AG04449 (cell line): Measurements from ENCODE around the gene ADH7.
A peak's percentile ranks its signal among the peaks of the same experiment; 100 is the strongest.

Source experiments
- CTCF ChIA-PET: fragments of 350-600 bp; formaldehyde crosslinking; extraction: SDS; loops from one replicate; lab custom pipeline; 2021; ENCODE audit warnings: antibody characterized with exemption; lab: Yijun Ruan, JAX
- POLR2A ChIA-PET: fragments of 400-600, 350-600 bp; formaldehyde crosslinking; extraction: SDS; loops from one replicate; lab custom pipeline; 2020; ENCODE audit warnings: antibody characterized with exemption, inconsistent platforms; lab: Yijun Ruan, JAX
- DNase-seq: peaks from one replicate; pipeline ENCODE4 v3.0.0-alpha.2; 2010; ENCODE audit warnings: low read depth, low spot score
- H3K4me3 ChIP-seq: 2 replicates; pipeline ENCODE4 v1.5.1; 2011; ENCODE audit warnings: low read depth, mild to moderate bottlenecking, control low read depth, low read length
- TF ChIP-seq, protein P1 (sequence below): IDR thresholded peaks from one replicate; pipeline ENCODE4 v1.5.1; 2011; ENCODE audit warnings: mild to moderate bottlenecking, moderate library complexity, low read length, control low read depth, inconsistent platforms; ENCODE audit not compliant: insufficient read depth; ENCODE audit errors: missing control alignments

The ADH7 gene

GRCh38 chr4:99458911-99459447 lies 23.8 kb upstream of the ADH7 start:
- H3K4me3 ChIP-seq = no peak overlapping the region
- no peak for DNase-seq
- CTCF ChIA-PET = interaction anchor here (0.6 to 3.9 kb wide), 8 partner anchors 8 to 359 kb away, joined by 3 to 16 read pairs (median 4); no protein-coding TSS in a partner anchor
- POLR2A ChIA-PET = interaction anchor here (0.7 kb wide), 1 partner anchor 159 kb away, joined by 3 read pairs; no protein-coding TSS in a partner anchor
- TF ChIP-seq, protein P1, sequence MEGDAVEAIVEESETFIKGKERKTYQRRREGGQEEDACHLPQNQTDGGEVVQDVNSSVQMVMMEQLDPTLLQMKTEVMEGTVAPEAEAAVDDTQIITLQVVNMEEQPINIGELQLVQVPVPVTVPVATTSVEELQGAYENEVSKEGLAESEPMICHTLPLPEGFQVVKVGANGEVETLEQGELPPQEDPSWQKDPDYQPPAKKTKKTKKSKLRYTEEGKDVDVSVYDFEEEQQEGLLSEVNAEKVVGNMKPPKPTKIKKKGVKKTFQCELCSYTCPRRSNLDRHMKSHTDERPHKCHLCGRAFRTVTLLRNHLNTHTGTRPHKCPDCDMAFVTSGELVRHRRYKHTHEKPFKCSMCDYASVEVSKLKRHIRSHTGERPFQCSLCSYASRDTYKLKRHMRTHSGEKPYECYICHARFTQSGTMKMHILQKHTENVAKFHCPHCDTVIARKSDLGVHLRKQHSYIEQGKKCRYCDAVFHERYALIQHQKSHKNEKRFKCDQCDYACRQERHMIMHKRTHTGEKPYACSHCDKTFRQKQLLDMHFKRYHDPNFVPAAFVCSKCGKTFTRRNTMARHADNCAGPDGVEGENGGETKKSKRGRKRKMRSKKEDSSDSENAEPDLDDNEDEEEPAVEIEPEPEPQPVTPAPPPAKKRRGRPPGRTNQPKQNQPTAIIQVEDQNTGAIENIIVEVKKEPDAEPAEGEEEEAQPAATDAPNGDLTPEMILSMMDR = no peak

DNA sequence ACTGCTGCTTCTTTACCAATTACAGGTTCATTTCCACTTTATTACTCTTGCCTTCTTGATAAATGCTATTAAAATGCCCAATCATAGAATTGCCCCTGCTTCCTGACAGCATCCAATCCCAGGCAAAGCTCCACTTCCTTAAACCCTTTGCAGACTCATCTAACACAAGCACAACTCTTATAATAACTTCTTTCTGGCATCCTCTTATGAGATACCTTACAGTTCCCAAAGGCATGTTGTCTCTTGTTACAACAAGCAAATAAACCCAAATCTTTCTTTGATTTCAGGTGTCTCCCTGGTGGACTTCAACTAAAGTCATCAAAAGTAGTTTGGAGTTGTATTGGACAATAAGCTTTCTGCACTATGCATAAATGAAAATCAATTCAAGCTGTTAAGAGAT lies 22.5 kb upstream of the ADH7 start:
- ChIA-PET CTCF (interaction anchor here (1.2 to 3.9 kb wide), 5 partner anchors 10 to 340 kb away, joined by 3 to 16 read pairs (median 5); no protein-coding TSS in a partner anchor), POLR2A (no interaction called here)
- TF ChIP-seq, protein P1 = no peak
- DNase-seq = no peak
- no peak overlapping the region for H3K4me3 ChIP-seq

- TF ChIP-seq, protein P1 = peak; percentile 2
- ChIA-PET POLR2A (no interaction called here), CTCF (interaction anchor here (1.2 to 3.9 kb wide), 4 partner anchors 52 to 339 kb away, joined by 3 to 16 read pairs (median 6); no protein-coding TSS in a partner anchor)
- DNase-seq = no peak
- H3K4me3 ChIP-seq = no peak overlapping the region
Observed at GRCh38 chr4:99457270-99457669, 22.1 kb upstream of the ADH7 start.

DNA sequence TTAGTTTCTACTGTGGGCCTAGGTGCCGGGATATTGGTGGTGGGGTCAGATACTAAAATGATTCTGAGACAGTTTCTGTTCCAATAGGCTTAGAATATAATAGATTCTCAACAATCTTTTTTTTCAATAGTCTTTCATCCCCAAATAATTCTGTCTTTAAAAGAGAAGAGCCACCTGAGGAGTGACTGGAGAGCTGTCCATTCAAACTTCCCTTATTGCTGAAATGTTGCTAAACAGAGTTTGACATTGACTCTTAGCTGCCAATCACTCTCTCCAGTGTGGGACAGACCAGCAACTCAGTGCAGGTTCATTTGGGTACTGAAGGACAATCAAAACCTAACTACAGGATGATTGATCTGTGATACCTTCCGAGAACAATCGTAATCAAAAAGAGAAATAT lies 12.4 kb upstream of the ADH7 start:
- TF ChIP-seq, protein P1 = no peak
- ChIA-PET POLR2A (no interaction called here), CTCF (no interaction called here)
- no peak overlapping the region for H3K4me3 ChIP-seq
- DNase-seq = no peak

DNA sequence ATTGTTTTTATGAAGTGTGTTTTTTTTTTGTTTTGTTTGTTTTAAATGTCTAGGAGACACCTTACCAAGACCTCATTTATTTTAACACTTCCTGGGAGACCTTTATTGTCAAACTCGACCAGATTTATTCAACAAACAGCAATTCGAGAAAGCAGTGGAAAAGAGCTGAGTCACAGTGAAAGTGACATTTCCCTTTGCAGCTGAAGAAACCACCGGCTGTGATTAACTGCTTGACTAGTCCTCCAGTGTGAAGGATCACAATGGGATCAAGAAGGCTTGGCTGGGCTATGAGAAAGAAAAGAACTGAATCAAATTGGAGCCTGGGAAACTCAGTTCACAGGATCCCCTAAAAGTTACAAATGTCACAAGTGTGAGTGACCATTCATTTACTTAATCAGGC lies 11.9 kb upstream of the ADH7 start:
- POLR2A ChIA-PET = no interaction called here
- TF ChIP-seq, protein P1 = no peak
- CTCF ChIA-PET = no interaction called here
- peak; percentile 4 for DNase-seq
- H3K4me3 ChIP-seq = no peak overlapping the region

DNA sequence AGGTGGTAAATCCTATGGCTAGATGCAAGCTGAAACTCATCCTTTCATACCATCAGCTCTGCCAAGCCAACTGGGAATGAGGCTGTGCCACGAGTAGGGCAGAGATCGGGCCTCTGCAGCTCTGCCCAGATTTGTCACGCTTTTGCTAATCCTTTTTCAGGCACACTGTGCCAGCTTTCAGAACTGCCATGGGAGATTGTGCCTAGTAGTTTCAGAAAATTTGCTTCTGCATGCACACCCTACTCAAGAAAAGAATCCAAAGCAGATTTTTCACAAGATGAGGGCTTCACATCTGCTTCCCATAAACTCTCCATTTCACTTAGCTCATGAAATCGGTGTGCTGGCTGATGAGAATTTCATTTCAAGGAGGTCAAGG lies 3.3 kb upstream of the ADH7 start:
- no peak overlapping the region for H3K4me3 ChIP-seq
- DNase-seq = no peak
- TF ChIP-seq, protein P1 = no peak
- ChIA-PET CTCF (no interaction called here), POLR2A (no interaction called here)
